Activated naive CD8-positive, alpha-beta T cell treated with anti-CD3 and anti-CD28 coated beads, Interleukin-2, amount 10 ng/mL, durations not matched to agents 7 days and 5 days (primary cell): Measurements from ENCODE around the gene TRPC5OS. TPM values are rescaled to one million over a fixed set of nuclear protein-coding genes. Genes with fewer than 3 reads are reported as not detected.

Source experiments
- ATAC-seq: fragments of 150-1000 bp; cut with Tn5 transposase; one replicate; pipeline ENCODE4 v1.10.0; 2021; ENCODE audit warnings: low read depth, moderate library complexity
- POLR2A ChIA-PET: fragments of 350-600 bp; sonication (Branson Sonifier 250); formaldehyde crosslinking; loops from one replicate; lab custom pipeline; 2021; ENCODE audit warnings: antibody characterized with exemption; lab: Charles Lee
- DNase-seq: peaks from one replicate; pipeline ENCODE4 v3.0.0; 2021
- H3K27ac Mint-ChIP-seq: one replicate; pipeline ENCODE4 v1.8.0; 2022; ENCODE audit warnings: mild to moderate bottlenecking, mixed read lengths
- H3K27me3 Mint-ChIP-seq: one replicate; pipeline ENCODE4 v1.8.0; 2022; ENCODE audit warnings: mild to moderate bottlenecking, moderate library complexity, mixed read lengths
- H3K36me3 Mint-ChIP-seq: one replicate; pipeline ENCODE4 v1.8.0; 2021; ENCODE audit warnings: mild to moderate bottlenecking, mixed read lengths
- H3K4me1 Mint-ChIP-seq: one replicate; pipeline ENCODE4 v1.8.0; 2021; ENCODE audit warnings: mixed read lengths
- H3K4me3 Mint-ChIP-seq: one replicate; pipeline ENCODE4 v1.8.0; 2022; ENCODE audit warnings: mild to moderate bottlenecking, moderate library complexity, mixed read lengths
- H3K9me3 Mint-ChIP-seq: one replicate; pipeline ENCODE4 v1.8.0; 2021; ENCODE audit warnings: mixed read lengths
- total RNA-seq, 2 experiments: library from RNA; stranded (reverse); gene quantifications; one replicate each; pipeline ENCODE4 v1.2.3, GENCODE V29; 2021

The TRPC5OS gene
- total RNA-seq, result not detected

GRCh38 chrX:111875881-111876280, at the start of gene TRPC5OS:
TSS of gene TRPC5OS (plus strand) at chrX:111876181. CDS start at chrX:111901850, 25,669 bp downstream.
- ATAC-seq (no peak), DNase-seq (no peak)
- Mint-ChIP-seq H3K4me3 (no peak within 1 kb of the TSS), H3K36me3 (no peaks in the 10 kb centered on the region), H3K4me1 (no peaks in the 10 kb centered on the region), H3K27ac (no peak within 1 kb of the TSS), H3K27me3 (peaks cover 3% of the 10 kb centered on the region), H3K9me3 (no peaks in the 10 kb centered on the region)
- POLR2A ChIA-PET, result no interaction called here

DNA sequence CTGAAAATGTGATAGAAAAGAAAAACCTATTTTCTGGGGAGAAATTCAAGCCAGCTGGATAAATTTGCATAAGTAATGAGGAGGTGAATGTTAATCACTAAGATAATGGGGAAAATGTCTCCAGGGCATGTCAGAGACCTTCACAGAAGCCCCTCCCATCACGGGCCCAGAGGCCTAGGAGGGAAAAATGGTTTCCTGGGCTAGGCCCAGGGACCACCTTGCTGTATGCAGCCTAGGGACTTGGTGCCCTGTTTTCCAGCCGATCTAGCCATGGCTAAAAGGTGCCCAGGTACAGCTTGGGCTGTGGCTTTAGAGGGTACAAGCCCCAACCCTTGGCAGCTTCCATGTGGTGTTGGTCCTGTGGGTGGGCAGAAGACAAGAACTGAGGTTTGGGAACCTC, 46.6 kb upstream of the TRPC5OS start:
- H3K27me3 Mint-ChIP-seq, result peaks cover 2% of the 10 kb centered on the region
- no peak overlapping the region for H3K27ac Mint-ChIP-seq
- no peak overlapping the region for H3K4me3 Mint-ChIP-seq
- POLR2A ChIA-PET, result no interaction called here
- DNase-seq, result no peak
- H3K9me3 Mint-ChIP-seq, result no peaks in the 10 kb centered on the region
- H3K36me3 Mint-ChIP-seq, result no peaks in the 10 kb centered on the region
- ATAC-seq, result no peak
- H3K4me1 Mint-ChIP-seq, result no peaks in the 10 kb centered on the region

DNA sequence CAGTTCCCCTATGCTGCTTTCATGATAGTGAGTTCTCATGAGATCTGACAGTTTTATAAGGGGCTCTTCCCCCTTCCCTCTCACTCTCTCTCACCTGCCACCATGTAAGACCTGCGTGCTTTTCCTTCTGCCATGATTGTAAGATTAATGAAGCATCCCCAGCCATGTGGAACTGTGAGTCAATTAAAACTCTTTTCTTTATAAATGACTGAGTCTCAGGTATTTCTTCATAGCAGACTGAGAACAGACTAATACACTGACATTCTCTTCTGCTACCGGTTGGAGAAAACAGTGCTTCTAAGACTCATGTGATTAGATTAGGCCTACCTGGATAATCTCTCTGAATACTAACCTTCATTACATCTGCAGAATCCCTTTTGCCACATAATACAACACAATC, 45.4 kb upstream of the TRPC5OS start:
- no peaks in the 10 kb centered on the region for H3K9me3 Mint-ChIP-seq
- H3K4me3 Mint-ChIP-seq, result no peak overlapping the region
- DNase-seq (no peak), ATAC-seq (no peak)
- POLR2A ChIA-PET, result no interaction called here
- H3K4me1 Mint-ChIP-seq, result no peaks in the 10 kb centered on the region
- no peak overlapping the region for H3K27ac Mint-ChIP-seq
- no peaks in the 10 kb centered on the region for H3K36me3 Mint-ChIP-seq
- H3K27me3 Mint-ChIP-seq, result no peaks in the 10 kb centered on the region

DNA sequence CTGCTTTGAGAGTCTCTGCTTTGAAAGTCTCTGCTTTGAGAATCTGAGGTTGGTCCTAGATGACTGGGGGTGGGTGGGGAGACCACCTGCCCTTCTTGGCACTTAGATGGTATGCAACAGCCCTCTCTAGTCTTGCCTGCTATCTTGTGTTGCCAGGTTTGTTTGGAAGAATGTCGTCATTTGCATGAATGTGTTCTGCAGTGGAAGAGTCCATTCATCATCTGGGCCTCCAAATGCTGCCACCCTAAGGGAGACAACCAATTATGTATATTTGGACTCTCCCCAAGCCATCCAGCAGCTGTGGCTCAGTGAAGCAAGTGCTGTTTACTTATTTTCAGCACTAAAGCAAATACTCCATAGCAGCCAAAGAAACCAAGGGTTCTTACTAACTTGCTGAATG, 44.6 kb upstream of the TRPC5OS start:
- Mint-ChIP-seq H3K4me1 (no peaks in the 10 kb centered on the region), H3K9me3 (no peaks in the 10 kb centered on the region), H3K36me3 (no peaks in the 10 kb centered on the region), H3K27ac (no peak overlapping the region), H3K4me3 (no peak overlapping the region), H3K27me3 (no peaks in the 10 kb centered on the region)
- DNase-seq (no peak), ATAC-seq (no peak)
- POLR2A ChIA-PET, result no interaction called here

- Mint-ChIP-seq H3K4me1 (no peaks in the 10 kb centered on the region), H3K27me3 (no peaks in the 10 kb centered on the region), H3K4me3 (no peak overlapping the region), H3K27ac (no peak overlapping the region), H3K9me3 (no peaks in the 10 kb centered on the region), H3K36me3 (no peaks in the 10 kb centered on the region)
- ATAC-seq (no peak), DNase-seq (no peak)
- POLR2A ChIA-PET, result no interaction called here
Observed at GRCh38 chrX:111837197-111837596, 38.8 kb upstream of the TRPC5OS start.

DNA sequence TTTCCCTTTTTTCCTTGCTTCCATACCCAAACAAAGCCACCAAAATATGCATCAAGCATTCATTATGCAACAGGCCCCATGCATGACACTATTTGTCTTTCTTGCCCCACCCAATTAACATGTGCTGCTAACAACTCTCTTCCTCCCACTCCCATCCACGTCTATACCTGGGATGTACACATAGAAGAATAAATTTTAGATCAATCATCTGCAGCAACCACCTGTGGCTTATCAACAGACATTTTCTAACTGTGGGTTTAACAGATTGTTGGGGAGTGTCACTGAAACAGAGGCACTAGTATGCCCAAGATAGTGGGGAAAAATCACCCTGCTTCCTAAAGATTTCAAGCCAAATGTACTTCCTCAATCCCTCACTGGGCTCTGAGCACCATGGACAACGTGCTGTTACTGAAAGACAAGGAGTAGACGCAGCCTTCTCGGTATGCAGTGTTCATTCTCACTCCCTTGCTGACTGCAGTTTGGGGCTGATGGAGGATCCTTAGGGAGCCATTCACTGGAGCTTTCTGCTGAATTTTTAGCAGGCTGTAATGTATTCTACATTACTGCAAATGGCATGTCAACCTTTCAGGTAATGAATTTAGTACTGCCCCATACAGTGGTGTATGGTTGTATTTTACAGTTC, 28.4 kb upstream of the TRPC5OS start:
- H3K36me3 Mint-ChIP-seq, result no peaks in the 10 kb centered on the region
- POLR2A ChIA-PET, result no interaction called here
- no peak overlapping the region for H3K27ac Mint-ChIP-seq
- H3K4me1 Mint-ChIP-seq, result no peaks in the 10 kb centered on the region
- H3K27me3 Mint-ChIP-seq, result no peaks in the 10 kb centered on the region
- DNase-seq (no peak), ATAC-seq (no peak)
- H3K4me3 Mint-ChIP-seq, result no peak overlapping the region
- H3K9me3 Mint-ChIP-seq, result no peaks in the 10 kb centered on the region

DNA sequence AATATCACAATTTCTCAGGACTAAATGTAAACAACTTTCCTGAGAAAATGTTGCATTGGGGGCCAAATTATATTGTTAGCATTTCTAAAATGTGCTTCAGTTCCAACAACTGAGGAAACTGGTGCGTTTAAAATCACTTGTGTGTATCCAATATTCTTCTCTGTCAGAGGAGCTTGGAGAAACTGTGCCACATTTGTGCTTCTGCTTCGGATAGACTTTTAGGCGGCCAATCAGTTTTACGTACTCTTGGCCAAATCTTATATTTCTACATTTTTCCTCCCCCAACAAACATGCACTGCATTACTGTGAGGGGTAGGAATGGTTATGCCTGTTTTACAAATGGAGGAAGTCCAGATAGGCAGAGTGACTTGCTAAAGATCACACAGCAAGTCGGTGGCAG, 27.4 kb upstream of the TRPC5OS start:
- DNase-seq, result no peak
- H3K9me3 Mint-ChIP-seq, result no peaks in the 10 kb centered on the region
- no peaks in the 10 kb centered on the region for H3K4me1 Mint-ChIP-seq
- ATAC-seq, result no peak
- no peaks in the 10 kb centered on the region for H3K27me3 Mint-ChIP-seq
- H3K36me3 Mint-ChIP-seq, result no peaks in the 10 kb centered on the region
- no peak overlapping the region for H3K4me3 Mint-ChIP-seq
- POLR2A ChIA-PET, result no interaction called here
- no peak overlapping the region for H3K27ac Mint-ChIP-seq

- ATAC-seq (no peak), DNase-seq (no peak)
- no peaks in the 10 kb centered on the region for H3K9me3 Mint-ChIP-seq
Observed at GRCh38 chrX:111850975-111851374, 25.0 kb upstream of the TRPC5OS start.

GRCh38 chrX:111854556-111855490, 21.2 kb upstream of the TRPC5OS start:
- Mint-ChIP-seq H3K27ac (no peak overlapping the region), H3K27me3 (no peaks in the 10 kb centered on the region), H3K4me3 (no peak overlapping the region), H3K9me3 (no peaks in the 10 kb centered on the region), H3K36me3 (no peaks in the 10 kb centered on the region), H3K4me1 (no peaks in the 10 kb centered on the region)
- POLR2A ChIA-PET, result no interaction called here
- ATAC-seq (no peak), DNase-seq (no peak)

More at GRCh38 chrX:111850975-111851374, 25.0 kb upstream of the TRPC5OS start:
- Mint-ChIP-seq H3K27me3 (no peaks in the 10 kb centered on the region), H3K27ac (no peak overlapping the region), H3K36me3 (no peaks in the 10 kb centered on the region), H3K4me1 (no peaks in the 10 kb centered on the region), H3K4me3 (no peak overlapping the region)
- POLR2A ChIA-PET, result no interaction called here

GRCh38 chrX:111857534-111858060, 18.4 kb upstream of the TRPC5OS start:
- Mint-ChIP-seq H3K27me3 (no peaks in the 10 kb centered on the region), H3K9me3 (no peaks in the 10 kb centered on the region), H3K4me1 (no peaks in the 10 kb centered on the region), H3K27ac (no peak overlapping the region), H3K36me3 (no peaks in the 10 kb centered on the region), H3K4me3 (no peak overlapping the region)
- ATAC-seq (no peak), DNase-seq (no peak)
- POLR2A ChIA-PET, result no interaction called here

- no peak for DNase-seq
- POLR2A ChIA-PET, result no interaction called here
- Mint-ChIP-seq H3K4me1 (no peaks in the 10 kb centered on the region), H3K27ac (no peak overlapping the region), H3K27me3 (peaks cover 5% of the 10 kb centered on the region), H3K36me3 (no peaks in the 10 kb centered on the region), H3K9me3 (no peaks in the 10 kb centered on the region), H3K4me3 (no peak overlapping the region)
- ATAC-seq, result no peak
Observed at GRCh38 chrX:111861605-111862004, 14.4 kb upstream of the TRPC5OS start.

DNA sequence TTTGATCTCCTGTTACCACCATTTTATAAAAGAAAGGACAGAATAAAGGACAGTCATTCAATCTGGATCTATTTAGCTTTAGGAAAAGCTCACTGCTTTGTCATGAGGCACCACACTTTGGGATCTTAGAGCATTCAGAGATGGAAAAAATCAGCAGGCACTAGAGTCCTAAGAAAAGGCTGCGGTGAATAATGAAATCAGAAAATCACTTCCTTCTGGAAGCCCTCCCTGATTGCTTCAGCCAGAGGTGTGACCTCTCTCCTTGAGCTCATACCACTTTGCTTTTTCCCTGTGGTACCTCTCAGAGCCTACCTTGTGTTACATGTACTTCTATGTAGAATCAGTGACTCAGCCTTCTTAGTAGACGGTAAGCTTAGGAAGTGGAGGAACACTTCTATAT, 8.7 kb upstream of the TRPC5OS start:
- Mint-ChIP-seq H3K27ac (no peak overlapping the region), H3K9me3 (no peaks in the 10 kb centered on the region), H3K36me3 (no peaks in the 10 kb centered on the region), H3K4me3 (no peak overlapping the region), H3K4me1 (no peaks in the 10 kb centered on the region), H3K27me3 (peaks cover 11% of the 10 kb centered on the region)
- POLR2A ChIA-PET, result no interaction called here
- no peak for ATAC-seq
- no peak for DNase-seq

DNA sequence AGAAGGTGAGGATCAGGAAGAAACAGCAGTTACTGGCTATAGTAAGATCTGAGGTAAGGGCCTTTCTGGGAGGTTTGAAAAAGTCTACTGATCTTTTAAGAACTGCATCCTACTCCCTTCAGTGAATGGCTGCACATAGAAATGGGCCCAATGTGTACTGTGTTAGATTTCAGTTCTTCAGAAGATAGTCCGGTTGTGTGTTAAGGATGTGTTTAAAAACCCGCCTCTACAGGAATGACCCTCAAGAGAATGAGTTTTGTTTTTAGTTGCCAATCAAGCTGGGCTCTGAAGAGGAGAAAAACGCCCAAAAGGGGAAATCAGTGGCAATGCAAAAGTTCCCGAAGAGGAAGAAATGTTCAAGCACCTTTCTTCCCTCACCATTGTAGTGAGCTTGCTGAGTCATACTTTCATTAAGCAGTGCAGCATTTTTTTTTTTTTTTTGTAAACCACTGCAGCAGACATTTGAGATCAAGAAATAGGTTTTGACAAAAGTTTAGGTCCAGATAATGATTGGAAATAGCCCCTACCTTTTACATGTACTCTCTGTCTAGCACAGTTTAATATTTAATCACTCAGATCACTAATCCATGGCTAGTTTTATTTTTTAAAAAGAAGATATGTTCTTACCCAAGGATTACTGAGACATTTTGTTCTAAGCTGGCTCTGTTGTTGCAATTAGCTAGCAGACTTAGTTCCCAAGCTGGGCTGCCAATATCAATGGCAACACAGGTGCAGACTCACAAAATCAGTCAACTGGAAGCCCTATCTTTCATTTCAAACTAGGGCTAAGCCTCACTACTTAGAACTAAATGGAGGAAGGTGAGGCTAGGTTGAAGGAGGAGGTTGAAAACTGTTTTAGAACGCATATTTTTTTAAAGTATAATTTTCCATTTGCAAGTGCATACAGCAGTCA, 7.0 kb upstream of the TRPC5OS start:
- Mint-ChIP-seq H3K27me3 (peaks cover 6% of the 10 kb centered on the region), H3K4me1 (no peaks in the 10 kb centered on the region), H3K9me3 (no peaks in the 10 kb centered on the region), H3K27ac (no peak overlapping the region), H3K4me3 (no peak overlapping the region), H3K36me3 (no peaks in the 10 kb centered on the region)
- DNase-seq, result no peak
- POLR2A ChIA-PET, result no interaction called here
- no peak for ATAC-seq
